Calu3 (cell line): ENCODE measurements around the gene ZNF442. TPM values are rescaled to one million over a fixed set of nuclear protein-coding genes. Genes with fewer than 3 reads are reported as not detected.
"Not testable (repeated sequence)": the region's sequence is repeated elsewhere in the genome, so short reads cannot be mapped to it uniquely, and the experiment has no call there.

ENCODE experiments used
- BruUV-seq: library from RNA; stranded (reverse); fragments of 400-500 nt; replicated peaks from 2 replicates; lab custom pipeline; 2021; lab: Mats Ljungman, UMichigan
- CTCF ChIA-PET: fragments of 300-600 bp; sonication (Branson Sonifier 250); formaldehyde crosslinking; loops from one replicate; lab custom pipeline; 2022; ENCODE audit warnings: antibody characterized with exemption; lab: Charles Lee
- DNase-seq: peaks from one replicate; pipeline ENCODE4 v3.0.0; 2022
- H3K27ac Mint-ChIP-seq: one replicate; pipeline ENCODE4 v1.8.0; 2022; ENCODE audit warnings: mixed read lengths; ENCODE audit not compliant: unreplicated experiment
- H3K27me3 Mint-ChIP-seq: one replicate; pipeline ENCODE4 v1.8.0; 2022; ENCODE audit warnings: mixed read lengths; ENCODE audit not compliant: unreplicated experiment
- H3K36me3 Mint-ChIP-seq: one replicate; pipeline ENCODE4 v1.8.0; 2022; ENCODE audit warnings: mild to moderate bottlenecking, moderate library complexity, mixed read lengths; ENCODE audit not compliant: insufficient read depth, unreplicated experiment
- H3K4me1 Mint-ChIP-seq: one replicate; pipeline ENCODE4 v1.8.0; 2022; ENCODE audit warnings: mild to moderate bottlenecking, low read depth, mixed read lengths; ENCODE audit not compliant: unreplicated experiment
- H3K4me3 Mint-ChIP-seq: one replicate; pipeline ENCODE4 v1.8.0; 2022; ENCODE audit warnings: mild to moderate bottlenecking, low read depth, moderate library complexity, mixed read lengths; ENCODE audit not compliant: unreplicated experiment
- H3K9me3 Mint-ChIP-seq: one replicate; pipeline ENCODE4 v1.8.0; 2022; ENCODE audit warnings: low read depth, mixed read lengths; ENCODE audit not compliant: unreplicated experiment
- intact Hi-C: fragments of 100-400 bp; cut with micrococcal nuclease; formaldehyde crosslinking; loops from one replicate; pipeline ENCODE4 v1.10.0; 2022; ENCODE audit not compliant: unreplicated experiment
- total RNA-seq: library from RNA; stranded (reverse); gene quantifications from 2 replicates; pipeline ENCODE4 v1.2.3, GENCODE V29; 2022
- TF ChIP-seq, protein P1 (sequence below): fragments of 200-600 bp; IDR thresholded peaks from one replicate; pipeline ENCODE4 v1.8.0; 2022; ENCODE audit warnings: antibody characterized with exemption; ENCODE audit not compliant: unreplicated experiment

ZNF442 gene
- total RNA-seq, 1 experiment from 2014 or later = 1.3 TPM

DNA sequence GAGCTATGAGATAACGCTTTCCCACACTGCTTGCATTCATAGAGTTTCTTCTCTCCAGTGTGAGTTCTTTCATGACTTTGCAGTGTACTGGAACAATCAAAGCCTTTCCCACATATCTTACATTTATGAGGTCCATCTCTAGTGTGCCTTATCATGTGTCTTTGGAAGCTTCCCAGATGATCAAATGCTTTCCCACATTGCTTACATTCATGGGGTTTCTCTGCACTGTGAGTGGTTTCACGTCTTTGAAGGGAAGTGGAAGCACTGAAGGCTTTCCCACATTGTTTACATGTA is 14.9 kb upstream of the ZNF442 start:
- H3K4me1 Mint-ChIP-seq = no peaks in the 10 kb centered on the region
- no peaks in the 10 kb centered on the region for H3K36me3 Mint-ChIP-seq
- DNase-seq = no peak
- TF ChIP-seq, protein P1, sequence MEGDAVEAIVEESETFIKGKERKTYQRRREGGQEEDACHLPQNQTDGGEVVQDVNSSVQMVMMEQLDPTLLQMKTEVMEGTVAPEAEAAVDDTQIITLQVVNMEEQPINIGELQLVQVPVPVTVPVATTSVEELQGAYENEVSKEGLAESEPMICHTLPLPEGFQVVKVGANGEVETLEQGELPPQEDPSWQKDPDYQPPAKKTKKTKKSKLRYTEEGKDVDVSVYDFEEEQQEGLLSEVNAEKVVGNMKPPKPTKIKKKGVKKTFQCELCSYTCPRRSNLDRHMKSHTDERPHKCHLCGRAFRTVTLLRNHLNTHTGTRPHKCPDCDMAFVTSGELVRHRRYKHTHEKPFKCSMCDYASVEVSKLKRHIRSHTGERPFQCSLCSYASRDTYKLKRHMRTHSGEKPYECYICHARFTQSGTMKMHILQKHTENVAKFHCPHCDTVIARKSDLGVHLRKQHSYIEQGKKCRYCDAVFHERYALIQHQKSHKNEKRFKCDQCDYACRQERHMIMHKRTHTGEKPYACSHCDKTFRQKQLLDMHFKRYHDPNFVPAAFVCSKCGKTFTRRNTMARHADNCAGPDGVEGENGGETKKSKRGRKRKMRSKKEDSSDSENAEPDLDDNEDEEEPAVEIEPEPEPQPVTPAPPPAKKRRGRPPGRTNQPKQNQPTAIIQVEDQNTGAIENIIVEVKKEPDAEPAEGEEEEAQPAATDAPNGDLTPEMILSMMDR = no peak
- intact Hi-C loops = no loop called here
- peaks cover 11% of the 10 kb centered on the region for H3K9me3 Mint-ChIP-seq
- no TSS peak for BruUV-seq
- no peak overlapping the region for H3K4me3 Mint-ChIP-seq
- CTCF ChIA-PET = no interaction called here
- no peak overlapping the region for H3K27ac Mint-ChIP-seq
- H3K27me3 Mint-ChIP-seq = no peaks in the 10 kb centered on the region

DNA sequence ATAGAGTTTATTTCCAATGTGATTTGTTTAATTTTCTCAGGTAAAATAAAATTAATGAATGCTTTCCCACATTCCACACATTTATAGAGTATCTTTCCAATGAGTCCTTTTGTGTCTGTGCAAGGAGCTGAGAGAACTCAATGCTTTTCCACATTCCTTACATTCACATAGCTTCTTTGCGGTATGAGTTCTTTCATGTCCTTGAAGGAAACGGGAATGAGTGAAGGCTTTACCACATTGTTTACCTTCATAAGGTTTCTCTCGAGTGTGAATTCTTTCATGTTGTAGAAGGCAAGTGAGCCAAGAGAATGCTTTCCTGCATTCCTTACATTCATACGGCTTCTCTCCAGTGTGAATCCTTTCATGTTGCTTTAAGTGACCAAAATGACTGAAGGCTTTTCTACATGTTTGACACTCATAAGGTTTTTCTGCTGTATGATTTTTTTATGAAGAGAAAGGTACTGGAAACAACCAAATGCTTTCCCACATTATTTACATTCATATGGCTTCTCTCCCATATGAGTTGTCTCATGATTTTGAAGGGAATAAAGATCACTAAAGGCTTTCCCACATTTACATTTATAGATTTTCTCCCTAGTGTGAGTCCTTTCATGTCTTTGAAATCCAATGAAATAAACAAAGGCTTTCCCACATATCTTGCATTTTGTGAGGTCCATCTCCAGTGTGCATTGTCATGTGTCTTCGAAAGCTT is 14.4 kb upstream of the ZNF442 start:
- Mint-ChIP-seq H3K9me3 (peaks cover 11% of the 10 kb centered on the region), H3K36me3 (no peaks in the 10 kb centered on the region)
- CTCF ChIA-PET = no interaction called here

DNA sequence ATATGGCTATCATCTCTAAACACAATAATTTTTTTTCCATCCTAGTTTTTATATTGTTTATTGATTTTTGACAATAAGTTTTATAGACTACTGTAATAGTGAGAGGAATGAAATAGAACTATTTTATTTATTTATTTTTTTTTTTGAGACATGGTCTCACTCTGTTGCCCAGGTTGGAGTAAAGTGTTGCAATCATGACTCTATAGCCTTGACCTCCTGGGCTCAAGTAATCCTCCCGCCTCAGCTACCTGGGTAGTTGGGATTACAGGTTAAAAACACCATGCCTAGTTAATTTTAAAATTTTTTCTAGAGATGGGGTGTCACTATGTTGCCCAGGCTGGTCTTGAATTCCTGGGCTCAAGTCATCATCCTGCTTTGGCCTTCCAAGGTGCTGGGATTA is 8.5 kb upstream of the ZNF442 start:
- CTCF ChIA-PET = no interaction called here
- no TSS peak for BruUV-seq
- no peak overlapping the region for H3K27ac Mint-ChIP-seq
- no peaks in the 10 kb centered on the region for H3K36me3 Mint-ChIP-seq
- intact Hi-C loops = no loop called here
- H3K4me1 Mint-ChIP-seq = no peaks in the 10 kb centered on the region
- H3K9me3 Mint-ChIP-seq = peaks cover 15% of the 10 kb centered on the region
- no peak for DNase-seq
- H3K4me3 Mint-ChIP-seq = no peak overlapping the region
- TF ChIP-seq, protein P1 = no peak
- H3K27me3 Mint-ChIP-seq = no peaks in the 10 kb centered on the region

More for the DNA sequence above, 14.4 kb upstream of the ZNF442 start:
- Mint-ChIP-seq H3K27ac (no peak overlapping the region), H3K27me3 (no peaks in the 10 kb centered on the region), H3K4me3 (no peak overlapping the region), H3K4me1 (no peaks in the 10 kb centered on the region)
- intact Hi-C loops = no loop called here
- BruUV-seq = no TSS peak
- TF ChIP-seq, protein P1 = no peak
- no peak for DNase-seq

- Mint-ChIP-seq H3K36me3 (peaks cover 15% of the 10 kb centered on the region), H3K4me3 (peak overlapping the region; percentile 72), H3K4me1 (no peaks in the 10 kb centered on the region), H3K27me3 (no peaks in the 10 kb centered on the region), H3K27ac (peak overlapping the region; percentile 36), H3K9me3 (peaks cover 5% of the 10 kb centered on the region)
- CTCF ChIA-PET = interaction anchor here (0.8 to 1.0 kb wide), 4 partner anchors 31 to 567 kb away, joined by 3 to 5 read pairs (median 3); partner anchors contain the start of genes ZNF136, ZNF20 and ZNF563
- no TSS peak for BruUV-seq
- DNase-seq = peak; percentile 2
- intact Hi-C loops = no loop called here
- TF ChIP-seq, protein P1 = no peak
Observed at GRCh38 chr19:12364391-12365235, 870 bp downstream of the ZNF442 start.

DNA sequence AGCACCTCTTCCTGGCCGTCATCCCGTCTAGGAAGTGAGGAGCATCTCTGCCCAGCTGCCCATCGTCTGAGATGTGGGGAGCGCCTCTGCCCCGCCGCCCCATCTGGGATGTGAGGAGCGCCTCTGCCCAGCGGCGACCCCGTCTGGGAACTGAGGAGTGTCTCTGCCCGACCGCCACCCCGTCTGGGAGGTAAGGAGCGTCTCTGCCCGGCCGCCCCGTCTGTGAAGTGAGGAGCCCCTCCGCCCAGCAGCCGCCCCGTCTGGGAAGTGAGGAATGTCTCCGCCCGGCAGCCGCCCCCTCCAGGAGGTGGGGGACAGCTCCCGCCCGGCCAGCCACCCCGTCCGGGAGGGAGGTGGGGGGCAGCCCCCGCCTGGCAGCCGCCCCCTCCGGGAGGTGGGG is 3.2 kb downstream of the ZNF442 start:
- H3K36me3 Mint-ChIP-seq = peaks cover 15% of the 10 kb centered on the region
- H3K27me3 Mint-ChIP-seq, intact Hi-C loops, H3K27ac Mint-ChIP-seq, H3K9me3 Mint-ChIP-seq, DNase-seq, H3K4me3 Mint-ChIP-seq, H3K4me1 Mint-ChIP-seq, BruUV-seq: not testable (repeated sequence)
- CTCF ChIA-PET = interaction anchor here (0.7 kb wide), 1 partner anchor 761 kb away, joined by 8 read pairs; no protein-coding TSS in a partner anchor
